Measurements from ENCODE around the gene TRAF3IP3.

The TRAF3IP3 gene

GRCh38 chr1:209825591-209826434, 70.0 kb downstream of the TRAF3IP3 start:
- TF ChIP-seq CTCF (IDR thresholded peaks at IDR 0.05; ENCODE audit: insufficient read depth, low read depth, low read length, missing control alignments): no peak
- DNase-seq (ENCODE audit: low read depth): peak; percentile 97
- no peak overlapping the region for H3K4me3 ChIP-seq (ENCODE audit: low read length)

GRCh38 chr1:209827384-209828262, 71.8 kb downstream of the TRAF3IP3 start, which contains the start of gene UTP25:
TSS of gene UTP25 (plus strand) at chr1:209827972. CDS start at chr1:209828064, 92 bp downstream.
- TF ChIP-seq CTCF (IDR thresholded peaks at IDR 0.05; ENCODE audit: insufficient read depth, low read depth, low read length, missing control alignments): peak; percentile 83
- H3K4me3 ChIP-seq (ENCODE audit: low read length): peak within 1 kb of the TSS; percentile 97
- peak; percentile 97 for DNase-seq (ENCODE audit: low read depth)

- H3K4me3 ChIP-seq (ENCODE audit: low read length): no peak overlapping the region
- no peak for TF ChIP-seq CTCF (IDR thresholded peaks at IDR 0.05; ENCODE audit: insufficient read depth, low read depth, low read length, missing control alignments)
- DNase-seq (ENCODE audit: low read depth): no peak
Observed at GRCh38 chr1:209829716-209830115, 73.9 kb downstream of the TRAF3IP3 start.

- TF ChIP-seq CTCF (IDR thresholded peaks at IDR 0.05; ENCODE audit: insufficient read depth, low read depth, low read length, missing control alignments): no peak
- no peak for DNase-seq (ENCODE audit: low read depth)
- H3K4me3 ChIP-seq (ENCODE audit: low read length): no peak overlapping the region
Observed at GRCh38 chr1:209830722-209831121, 74.9 kb downstream of the TRAF3IP3 start.

GRCh38 chr1:209831615-209832014, 75.8 kb downstream of the TRAF3IP3 start:
- no peak overlapping the region for H3K4me3 ChIP-seq (ENCODE audit: low read length)
- no peak for TF ChIP-seq CTCF (IDR thresholded peaks at IDR 0.05; ENCODE audit: insufficient read depth, low read depth, low read length, missing control alignments)
- DNase-seq (ENCODE audit: low read depth): peak; percentile 49

Measured in epithelial cell of esophagus (primary cell).